GM19395 (cell line): ENCODE measurements around the gene COL4A1.

ENCODE experiments used
- ATAC-seq: cut with Tn5 transposase; IDR thresholded peaks from one replicate; pipeline ENCODE4 v1.9.1; 2021; ENCODE audit warnings: mild to moderate bottlenecking, moderate library complexity; ENCODE audit not compliant: unreplicated experiment

The COL4A1 gene

GRCh38 chr13:110209950-110210603, 96.9 kb downstream of the COL4A1 start:
- ATAC-seq: no peak

GRCh38 chr13:110208116-110208515, 98.8 kb downstream of the COL4A1 start:
- ATAC-seq: no peak

- ATAC-seq: no peak
Measured at GRCh38 chr13:110206996-110207395, 100.0 kb downstream of the COL4A1 start.

- no peak for ATAC-seq
Measured at GRCh38 chr13:110206185-110206584, 100.8 kb downstream of the COL4A1 start.

GRCh38 chr13:110201114-110201513, 105.8 kb downstream of the COL4A1 start:
- ATAC-seq: no peak

GRCh38 chr13:110200276-110200870, 106.6 kb downstream of the COL4A1 start:
- no peak for ATAC-seq

GRCh38 chr13:110199046-110199831, 107.7 kb downstream of the COL4A1 start:
- no peak for ATAC-seq

- no peak for ATAC-seq
Measured at GRCh38 chr13:110197471-110197870, 109.5 kb downstream of the COL4A1 start.

GRCh38 chr13:110197026-110197425, 109.9 kb downstream of the COL4A1 start:
- no peak for ATAC-seq

- ATAC-seq: no peak
Measured at GRCh38 chr13:110195547-110196485, 111.1 kb downstream of the COL4A1 start.

GRCh38 chr13:110194451-110194850, 112.5 kb downstream of the COL4A1 start:
- ATAC-seq: no peak

GRCh38 chr13:110193491-110193890, 113.5 kb downstream of the COL4A1 start:
- no peak for ATAC-seq

GRCh38 chr13:110192472-110192871, 114.5 kb downstream of the COL4A1 start:
- ATAC-seq: no peak

- ATAC-seq: no peak
Measured at GRCh38 chr13:110187641-110188161, 119.3 kb downstream of the COL4A1 start.

- ATAC-seq: no peak
Measured at GRCh38 chr13:110186231-110186855, 120.6 kb downstream of the COL4A1 start.

GRCh38 chr13:110185696-110186095, 121.3 kb downstream of the COL4A1 start:
- no peak for ATAC-seq

GRCh38 chr13:110183910-110184309, 123.0 kb downstream of the COL4A1 start:
- ATAC-seq: no peak

GRCh38 chr13:110182461-110182860, 124.5 kb downstream of the COL4A1 start:
- ATAC-seq: no peak

- ATAC-seq: no peak
Measured at GRCh38 chr13:110182003-110182402, 125.0 kb downstream of the COL4A1 start.

GRCh38 chr13:110179857-110180147, 127.2 kb downstream of the COL4A1 start:
- ATAC-seq: no peak
